Liver (tissue), 9 donors: ENCODE results near the gene TMEM176A. TPM values are rescaled to one million over a fixed set of nuclear protein-coding genes. Genes with fewer than 3 reads are reported as not detected.

Experiments
- DNase-seq: peaks from one replicate; pipeline ENCODE4 v3.0.0-alpha.2; 2017; ENCODE audit warnings: low spot score
- H3K27ac ChIP-seq, 2 donors: one replicate each; pipeline ENCODE4 v1.7.0; 2013; ENCODE audit warnings: inconsistent platforms in 2 of 2, low read length in 2 of 2, control low read depth in 1 of 2, low read depth in 1 of 2, mild to moderate bottlenecking in 1 of 2
- H3K27me3 ChIP-seq, 4 donors: one replicate each; pipeline versions ENCODE4 v1.6.1 to v1.7.0; 2013; ENCODE audit warnings: low read length in 3 of 4, inconsistent platforms in 1 of 4, mild to moderate bottlenecking in 1 of 4, moderate library complexity in 1 of 4; ENCODE audit not compliant: control insufficient read depth in 4 of 4, insufficient read depth in 4 of 4
- H3K36me3 ChIP-seq, 4 donors: one replicate each; pipeline versions ENCODE4 v1.6.1 to v1.7.0; 2013; ENCODE audit warnings: low read length in 3 of 4, mild to moderate bottlenecking in 3 of 4, low read depth in 1 of 4, moderate library complexity in 1 of 4; ENCODE audit not compliant: control insufficient read depth in 4 of 4, insufficient read depth in 3 of 4
- H3K4me1 ChIP-seq, 4 donors: one replicate each; pipeline versions ENCODE4 v1.6.1 to v1.7.0; 2013; ENCODE audit warnings: low read length in 3 of 4, mild to moderate bottlenecking in 3 of 4, moderate library complexity in 1 of 4; ENCODE audit not compliant: control insufficient read depth in 4 of 4, insufficient read depth in 4 of 4
- H3K4me3 ChIP-seq, 3 donors: one replicate each; pipeline versions ENCODE4 v1.6.1 to v1.7.0; 2013; ENCODE audit warnings: low read length in 3 of 3, control low read depth in 1 of 3, low read depth in 1 of 3, mild to moderate bottlenecking in 1 of 3
- H3K9ac ChIP-seq, 2 donors: one replicate each; pipeline ENCODE4 v1.7.0; 2013; ENCODE audit warnings: low read length in 2 of 2, mild to moderate bottlenecking in 2 of 2, moderate library complexity in 2 of 2, control low read depth in 1 of 2, low read depth in 1 of 2
- H3K9me3 ChIP-seq, 4 donors: one replicate each; pipeline versions ENCODE4 v1.6.1 to v1.7.0; 2013; ENCODE audit warnings: low read length in 3 of 4; ENCODE audit not compliant: control insufficient read depth in 4 of 4
- ATF3 ChIP-seq: IDR thresholded peaks from 2 replicates; pipeline ENCODE4 v1.6.1; 2016; ENCODE audit warnings: antibody characterized with exemption
- CTCF ChIP-seq: fragments of 150-350 bp; IDR thresholded peaks from 2 replicates; pipeline ENCODE4 v1.5.1; 2017; ENCODE audit warnings: improper control_type of control experiment, low read depth, low read length; ENCODE audit not compliant: missing input control
- FOXA1 ChIP-seq: IDR thresholded peaks from 2 replicates; pipeline ENCODE4 v1.6.1; 2016; ENCODE audit warnings: antibody characterized with exemption
- FOXA2 ChIP-seq: IDR thresholded peaks from 2 replicates; pipeline ENCODE4 v1.6.1; 2016; ENCODE audit warnings: antibody characterized with exemption
- HNF4G ChIP-seq: IDR thresholded peaks from 2 replicates; pipeline ENCODE4 v1.6.1; 2016; ENCODE audit warnings: antibody characterized with exemption
- MAX ChIP-seq: IDR thresholded peaks from 2 replicates; pipeline ENCODE4 v1.6.1; 2016; ENCODE audit warnings: antibody characterized with exemption
- NR2F2 ChIP-seq: IDR thresholded peaks from 2 replicates; pipeline ENCODE4 v1.6.1; 2016; ENCODE audit warnings: antibody characterized with exemption
- RAD21 ChIP-seq, 2 donors: IDR thresholded peaks; 2 replicates each; pipeline ENCODE4 v1.6.1; 2016; ENCODE audit warnings: antibody characterized with exemption in 2 of 2, mild to moderate bottlenecking in 2 of 2
- REST ChIP-seq: IDR thresholded peaks from 2 replicates; pipeline ENCODE4 v1.6.1; 2016; ENCODE audit warnings: antibody characterized with exemption, mild to moderate bottlenecking
- RXRA ChIP-seq, 2 donors: IDR thresholded peaks; 2 replicates each; pipeline ENCODE4 v1.6.1; 2017 to 2018; ENCODE audit warnings: antibody characterized with exemption in 2 of 2, mild to moderate bottlenecking in 1 of 2
- SP1 ChIP-seq: IDR thresholded peaks from 2 replicates; pipeline ENCODE4 v1.6.1; 2018; ENCODE audit warnings: antibody characterized with exemption, mild to moderate bottlenecking
- YY1 ChIP-seq: IDR thresholded peaks from 2 replicates; pipeline ENCODE4 v1.6.1; 2016; ENCODE audit warnings: antibody characterized with exemption, mild to moderate bottlenecking
- ZBTB33 ChIP-seq: IDR thresholded peaks from 2 replicates; pipeline ENCODE4 v1.6.1; 2016; ENCODE audit warnings: antibody characterized with exemption
- whole genome bisulfite sequencing: extraction: QIAGEN DNeasy Blood & Tissue Kit; methylation state at CpG from one replicate; pipeline ENCODE4 v1.1.7; 2013; 5-methylcytosine and 5-hydroxymethylcytosine counted together
- polyA plus RNA-seq, 2 donors: library from polyadenylated mRNA; stranded (reverse) in 1 of 2; unstranded in 1 of 2; fragments of 200-250 nt in 1 of 2; fragments of >200 nt in 1 of 2; fragmentation: Nextera tagmentation in 1 of 2; extraction: Ambion mirVana in 1 of 2; gene quantifications; one replicate each; pipeline versions ENCODE4 v1.2.1 to v1.2.3, GENCODE V29; 2013 to 2015
- total RNA-seq, 2 donors: library from RNA; depleted of rRNA; stranded (reverse); fragments of >200 nt; gene quantifications; one replicate each; pipeline ENCODE4 v1.2.3, GENCODE V29; 2014
- donor health status: healthy.
- donor health status: healthy.
- donor health status: healthy.
- donor health status: healthy.
- donor health status: healthy.

TMEM176A gene
- total and polyA plus RNA-seq, 4 donors: 346 to 703 (median 539) TPM

GRCh38 chr7:150818971-150819370 is 18.4 kb downstream of the TMEM176A start (continued):
- no peak for TF ChIP-seq CTCF
- TF ChIP-seq FOXA1: no peak

GRCh38 chr7:150820148-150820547 is 19.6 kb downstream of the TMEM176A start:
- Histone ChIP-seq H3K36me3 (no peaks in the 10 kb centered on the region), H3K27me3 (no peaks in the 10 kb centered on the region), H3K4me3 (no peak overlapping the region), H3K4me1 (peaks cover 2 to 16% (median 5%) of the 10 kb centered on the region in 4 donors), H3K9ac (no peak overlapping the region), H3K27ac (no peak overlapping the region), H3K9me3 (peaks cover 0 to 4% (median under 1%) of the 10 kb centered on the region in 4 donors)
- whole genome bisulfite sequencing: 44% methylated on average over 5 of the region's 5 CpGs
- no peak for DNase-seq
- TF ChIP-seq YY1: no peak
- no peak for TF ChIP-seq NR2F2
- TF ChIP-seq SP1: no peak
- no peak for TF ChIP-seq HNF4G
- TF ChIP-seq REST: no peak
- TF ChIP-seq RXRA (IDR thresholded peaks at IDR 0.05): no peak
- no peak for TF ChIP-seq RAD21 (IDR thresholded peaks at IDR 0.05)
- TF ChIP-seq ATF3: no peak
- no peak for TF ChIP-seq CTCF
- no peak for TF ChIP-seq FOXA2
- TF ChIP-seq MAX: no peak
- TF ChIP-seq FOXA1: no peak
- no peak for TF ChIP-seq ZBTB33
